CD4-positive, alpha-beta memory T cell (primary cell): ENCODE results near the gene LIPC. TPM values are rescaled to one million over a fixed set of nuclear protein-coding genes. Genes with fewer than 3 reads are reported as not detected.

Experiments used
- CTCF ChIA-PET: fragments of 350-600 bp; sonication (Branson Sonifier 250); formaldehyde crosslinking; loops from one replicate; lab custom pipeline; 2021; ENCODE audit warnings: inconsistent platforms; ENCODE audit not compliant: partially characterized antibody; lab: Charles Lee
- POLR2A ChIA-PET: fragments of 350-600 bp; sonication (Branson Sonifier 250); formaldehyde crosslinking; loops from one replicate; lab custom pipeline; 2021; ENCODE audit not compliant: partially characterized antibody; lab: Charles Lee
- DNase-seq, 5 donors: peaks; one replicate each; pipeline versions ENCODE4 v3.0.0 to v3.0.0-alpha.2; 2020 to 2022; ENCODE audit warnings: mixed read lengths in 1 of 5
- H3K27ac ChIP-seq: one replicate; pipeline ENCODE4 v1.7.0; 2013; ENCODE audit warnings: low read depth, low read length
- H3K27me3 ChIP-seq: 2 replicates; pipeline ENCODE4 v1.7.0; 2013; ENCODE audit warnings: mild to moderate bottlenecking, low read length, moderate library complexity; ENCODE audit not compliant: insufficient read depth
- H3K36me3 ChIP-seq: 2 replicates; pipeline ENCODE4 v1.7.0; 2013; ENCODE audit warnings: mild to moderate bottlenecking, low read length, moderate library complexity; ENCODE audit not compliant: insufficient read depth
- H3K4me1 ChIP-seq: 2 replicates; pipeline ENCODE4 v1.7.0; 2013; ENCODE audit warnings: mild to moderate bottlenecking, low read length, moderate library complexity; ENCODE audit not compliant: insufficient read depth
- H3K4me3 ChIP-seq, 2 donors: one replicate each; pipeline ENCODE4 v1.7.0; 2013; ENCODE audit warnings: low read length in 2 of 2, mild to moderate bottlenecking in 1 of 2
- H3K9me3 ChIP-seq, 2 donors: one replicate each; pipeline ENCODE4 v1.7.0; 2013; ENCODE audit warnings: low read length in 2 of 2, control low read depth in 1 of 2; ENCODE audit not compliant: control insufficient read depth in 1 of 2
- H3K27ac Mint-ChIP-seq, 7 donors: one replicate each; pipeline ENCODE4 v1.8.0; 2020 to 2021; ENCODE audit warnings: mixed read lengths in 7 of 7, mild to moderate bottlenecking in 6 of 7, inconsistent platforms in 3 of 7, moderate library complexity in 3 of 7
- H3K27me3 Mint-ChIP-seq, 2 donors: one replicate each; pipeline ENCODE4 v1.8.0; 2020 to 2021; ENCODE audit warnings: mixed read lengths in 2 of 2
- H3K36me3 Mint-ChIP-seq, 2 donors: one replicate each; pipeline ENCODE4 v1.8.0; 2020 to 2021; ENCODE audit warnings: mixed read lengths in 2 of 2, inconsistent platforms in 1 of 2, mild to moderate bottlenecking in 1 of 2
- H3K4me1 Mint-ChIP-seq, 4 donors: one replicate each; pipeline ENCODE4 v1.8.0; 2020 to 2021; ENCODE audit warnings: mixed read lengths in 4 of 4, mild to moderate bottlenecking in 1 of 4
- H3K4me3 Mint-ChIP-seq, 8 donors: one replicate each; pipeline ENCODE4 v1.8.0; 2020 to 2021; ENCODE audit warnings: mixed read lengths in 8 of 8, mild to moderate bottlenecking in 7 of 8, moderate library complexity in 6 of 8, inconsistent platforms in 3 of 8
- H3K9me3 Mint-ChIP-seq, 8 donors: one replicate each; pipeline ENCODE4 v1.8.0; 2020 to 2021; ENCODE audit warnings: mixed read lengths in 8 of 8, mild to moderate bottlenecking in 5 of 8, inconsistent platforms in 3 of 8, moderate library complexity in 1 of 8
- intact Hi-C: fragments of 100-400 bp; cut with micrococcal nuclease; formaldehyde crosslinking; loops from one replicate; pipeline ENCODE4 v1.15.1; 2023
- polyA plus RNA-seq, 2 donors: library from polyadenylated mRNA; unstranded; fragments of 300-500 nt; fragmentation: Illumina TruSeq; gene quantifications; one replicate each; pipeline ENCODE4 v1.2.3, GENCODE V29; 2021
- total RNA-seq, 2 experiments: library from RNA; stranded (reverse); gene quantifications; one replicate each; pipeline ENCODE4 v1.2.3, GENCODE V29; 2021

The LIPC gene
- total and polyA plus RNA-seq, 4 experiments from 2014 or later, result 0.25 to 2.4 (median 0.41) TPM; not detected in 1

- Mint-ChIP-seq H3K4me1 (peaks cover 16 to 34% (median 23%) of the 10 kb centered on the region in 4 donors), H3K27ac (peak overlapping the region in 1 of 7 donors; percentile 37), H3K9me3 (no peaks in the 10 kb centered on the region), H3K27me3 (no peaks in the 10 kb centered on the region), H3K36me3 (no peaks in the 10 kb centered on the region), H3K4me3 (no peak overlapping the region)
- POLR2A ChIA-PET, result no interaction called here
- Histone ChIP-seq H3K9me3 (no peaks in the 10 kb centered on the region), H3K27ac (no peak overlapping the region), H3K4me1 (peaks cover 17% of the 10 kb centered on the region), H3K36me3 (no peaks in the 10 kb centered on the region), H3K27me3 (no peaks in the 10 kb centered on the region), H3K4me3 (no peak overlapping the region)
- intact Hi-C loops, result loop anchor here (10.0 kb wide), 1 partner anchor 65 kb away; no protein-coding TSS in a partner anchor
- DNase-seq, result no peak
- CTCF ChIA-PET, result no interaction called here
Measured at GRCh38 chr15:58549785-58550074, 117.9 kb downstream of the LIPC start.

GRCh38 chr15:58551084-58551763 lies 119.4 kb downstream of the LIPC start:
- Mint-ChIP-seq H3K9me3 (no peaks in the 10 kb centered on the region), H3K4me1 (peaks cover 7 to 20% (median 14%) of the 10 kb centered on the region in 4 donors), H3K36me3 (no peaks in the 10 kb centered on the region), H3K4me3 (peak overlapping the region in 6 of 8 donors; percentile 29 to 75 (median 40)), H3K27ac (peak overlapping the region in 5 of 7 donors; percentile 53 to 90 (median 69)), H3K27me3 (peaks cover 0 to 1% of the 10 kb centered on the region in 2 donors)
- peaks cover 2% of the 10 kb centered on the region for H3K4me1 ChIP-seq
- no peaks in the 10 kb centered on the region for H3K27me3 ChIP-seq
- DNase-seq, result peak in 1 of 5 donors; percentile 17
- H3K27ac ChIP-seq, result no peak overlapping the region
- intact Hi-C loops, result loop anchor here (10.0 kb wide), 1 partner anchor 64 kb away; no protein-coding TSS in a partner anchor
- ChIA-PET CTCF (no interaction called here), POLR2A (interaction anchor here (1.3 kb wide), 1 partner anchor 33 kb away, joined by 3 read pairs; no protein-coding TSS in a partner anchor)
- no peak overlapping the region for H3K4me3 ChIP-seq
- H3K36me3 ChIP-seq, result no peaks in the 10 kb centered on the region
- H3K9me3 ChIP-seq, result no peaks in the 10 kb centered on the region

GRCh38 chr15:58551764-58552504 lies 120.1 kb downstream of the LIPC start:
- H3K4me1 ChIP-seq, result no peaks in the 10 kb centered on the region
- H3K9me3 ChIP-seq, result no peaks in the 10 kb centered on the region
- Mint-ChIP-seq H3K27me3 (peaks cover 0 to 1% of the 10 kb centered on the region in 2 donors), H3K36me3 (no peaks in the 10 kb centered on the region), H3K9me3 (no peaks in the 10 kb centered on the region), H3K4me3 (peak overlapping the region in 5 of 8 donors; percentile 28 to 75 (median 56)), H3K4me1 (peaks cover 5 to 14% (median 10%) of the 10 kb centered on the region in 4 donors), H3K27ac (peak overlapping the region in 4 of 7 donors; percentile 53 to 90 (median 78))
- no peak overlapping the region for H3K4me3 ChIP-seq
- no peaks in the 10 kb centered on the region for H3K27me3 ChIP-seq
- intact Hi-C loops, result loop anchor here (10.0 kb wide), 1 partner anchor 63 kb away; no protein-coding TSS in a partner anchor
- H3K27ac ChIP-seq, result no peak overlapping the region
- H3K36me3 ChIP-seq, result no peaks in the 10 kb centered on the region
- DNase-seq, result no peak
- CTCF ChIA-PET, result no interaction called here
- POLR2A ChIA-PET, result interaction anchor here (1.3 kb wide), 1 partner anchor 32 kb away, joined by 3 read pairs; no protein-coding TSS in a partner anchor

GRCh38 chr15:58552505-58553364 lies 120.9 kb downstream of the LIPC start:
- ChIA-PET POLR2A (no interaction called here), CTCF (no interaction called here)
- H3K36me3 ChIP-seq, result no peaks in the 10 kb centered on the region
- peaks cover 5 to 14% (median 9%) of the 10 kb centered on the region in 4 donors for H3K4me1 Mint-ChIP-seq
- no peak overlapping the region for H3K4me3 ChIP-seq
- DNase-seq, result no peak
- H3K9me3 ChIP-seq, result no peaks in the 10 kb centered on the region
- H3K27me3 ChIP-seq, result no peaks in the 10 kb centered on the region
- no peaks in the 10 kb centered on the region for H3K9me3 Mint-ChIP-seq
- H3K4me1 ChIP-seq, result no peaks in the 10 kb centered on the region
- H3K36me3 Mint-ChIP-seq, result no peaks in the 10 kb centered on the region
- H3K27me3 Mint-ChIP-seq, result peaks cover 0 to 1% of the 10 kb centered on the region in 2 donors
- no peak overlapping the region for H3K27ac ChIP-seq
- H3K27ac Mint-ChIP-seq, result peak overlapping the region in 2 of 7 donors; percentile 29 to 57
- intact Hi-C loops, result loop anchor here (10.0 kb wide), 1 partner anchor 62 kb away; no protein-coding TSS in a partner anchor
- no peak overlapping the region for H3K4me3 Mint-ChIP-seq

- H3K9me3 ChIP-seq, result no peaks in the 10 kb centered on the region
- no peak for DNase-seq
- Mint-ChIP-seq H3K4me1 (peaks cover 5 to 14% (median 9%) of the 10 kb centered on the region in 4 donors), H3K27ac (peak overlapping the region in 2 of 7 donors; percentile 4 to 29), H3K4me3 (no peak overlapping the region), H3K9me3 (no peaks in the 10 kb centered on the region), H3K27me3 (peaks cover 0 to 1% of the 10 kb centered on the region in 2 donors), H3K36me3 (no peaks in the 10 kb centered on the region)
- no peak overlapping the region for H3K27ac ChIP-seq
- H3K4me1 ChIP-seq, result no peaks in the 10 kb centered on the region
- H3K4me3 ChIP-seq, result no peak overlapping the region
- H3K36me3 ChIP-seq, result no peaks in the 10 kb centered on the region
- POLR2A ChIA-PET, result no interaction called here
- CTCF ChIA-PET, result no interaction called here
- intact Hi-C loops, result loop anchor here (10.0 kb wide), 1 partner anchor 61 kb away; no protein-coding TSS in a partner anchor
- H3K27me3 ChIP-seq, result no peaks in the 10 kb centered on the region
Measured at GRCh38 chr15:58553365-58553918, 121.7 kb downstream of the LIPC start.

- Mint-ChIP-seq H3K4me3 (no peak overlapping the region), H3K27me3 (peaks cover 0 to 1% of the 10 kb centered on the region in 2 donors), H3K4me1 (peaks cover 5 to 14% (median 9%) of the 10 kb centered on the region in 4 donors), H3K9me3 (no peaks in the 10 kb centered on the region), H3K36me3 (no peaks in the 10 kb centered on the region), H3K27ac (no peak overlapping the region)
- H3K4me1 ChIP-seq, result no peaks in the 10 kb centered on the region
- DNase-seq, result no peak
- no peak overlapping the region for H3K27ac ChIP-seq
- H3K9me3 ChIP-seq, result no peaks in the 10 kb centered on the region
- H3K27me3 ChIP-seq, result no peaks in the 10 kb centered on the region
- intact Hi-C loops, result loop anchor here (10.0 kb wide), 1 partner anchor 60 kb away; no protein-coding TSS in a partner anchor
- no peak overlapping the region for H3K4me3 ChIP-seq
- H3K36me3 ChIP-seq, result no peaks in the 10 kb centered on the region
- POLR2A ChIA-PET, result no interaction called here
- CTCF ChIA-PET, result no interaction called here
Measured at GRCh38 chr15:58554758-58555157, 123.0 kb downstream of the LIPC start.
